CD4-positive, alpha-beta T cell treated with Interleukin-17A for 4 hours (primary cell): ENCODE measurements around the gene SLC10A1.
"Not testable (repeated sequence)": the region's sequence is repeated elsewhere in the genome, so short reads cannot be mapped to it uniquely, and the experiment has no call there.

Source experiments
- DNase-seq: peaks from one replicate; pipeline ENCODE4 v3.0.0-alpha.2; 2020; ENCODE audit warnings: mixed read lengths

The SLC10A1 gene

GRCh38 chr14:69796797-69797500 lies at the start of gene SLC10A1:
Gene SLC10A1, minus strand, starts transcription at chr14:69797241. Its CDS starts 86 bp downstream, at chr14:69797155.
- DNase-seq: no peak

GRCh38 chr14:69845787-69846186 lies 48.7 kb upstream of the SLC10A1 start:
- no peak for DNase-seq

- no peak for DNase-seq
Observed at GRCh38 chr14:69845050-69845581, 48.1 kb upstream of the SLC10A1 start.

DNA sequence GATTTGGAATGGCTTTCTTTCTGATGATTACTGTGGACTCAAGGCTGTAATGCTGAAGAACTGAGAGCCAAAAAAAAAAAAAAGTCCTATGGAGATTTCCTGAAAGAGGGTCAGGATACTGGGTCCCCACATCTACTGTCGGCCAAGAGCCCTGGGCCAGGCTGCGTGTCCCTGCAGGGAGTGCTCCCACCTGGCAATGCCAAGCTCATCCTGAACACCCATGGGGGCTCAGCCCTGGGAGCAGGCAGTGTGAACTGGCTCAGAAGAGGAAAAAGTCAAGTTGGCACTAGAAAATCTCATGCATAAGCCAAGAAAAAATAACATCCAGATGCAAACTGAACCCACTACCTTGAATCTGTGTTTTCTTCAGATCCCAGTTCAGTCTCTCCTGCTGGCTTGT lies 47.1 kb upstream of the SLC10A1 start:
- DNase-seq: no peak

GRCh38 chr14:69842686-69843420 lies 45.8 kb upstream of the SLC10A1 start:
- no peak for DNase-seq

- no peak for DNase-seq
Observed at GRCh38 chr14:69841656-69842055, 44.6 kb upstream of the SLC10A1 start.

DNA sequence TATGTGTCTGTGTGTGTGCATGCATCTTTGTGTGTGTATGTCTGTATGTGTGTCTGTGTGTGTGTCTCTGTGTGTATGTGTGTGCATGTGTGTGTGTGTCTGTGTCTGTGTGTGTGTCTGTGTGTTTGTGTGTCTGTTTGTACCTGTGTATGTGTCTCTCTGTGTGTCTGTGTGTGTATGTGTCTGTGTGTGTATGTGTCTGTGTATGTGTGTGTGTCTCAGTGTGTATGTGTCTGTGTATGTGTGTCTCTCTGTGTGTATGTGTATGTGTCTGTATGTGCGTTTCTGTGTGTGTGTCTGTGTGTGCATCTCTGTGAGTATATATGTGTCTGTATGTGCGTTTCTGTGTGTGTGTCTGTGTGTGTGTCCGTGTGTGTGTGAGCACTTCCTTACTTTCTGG lies 42.6 kb upstream of the SLC10A1 start:
- no peak for DNase-seq

- no peak for DNase-seq
Observed at GRCh38 chr14:69838881-69839416, 41.9 kb upstream of the SLC10A1 start.

DNA sequence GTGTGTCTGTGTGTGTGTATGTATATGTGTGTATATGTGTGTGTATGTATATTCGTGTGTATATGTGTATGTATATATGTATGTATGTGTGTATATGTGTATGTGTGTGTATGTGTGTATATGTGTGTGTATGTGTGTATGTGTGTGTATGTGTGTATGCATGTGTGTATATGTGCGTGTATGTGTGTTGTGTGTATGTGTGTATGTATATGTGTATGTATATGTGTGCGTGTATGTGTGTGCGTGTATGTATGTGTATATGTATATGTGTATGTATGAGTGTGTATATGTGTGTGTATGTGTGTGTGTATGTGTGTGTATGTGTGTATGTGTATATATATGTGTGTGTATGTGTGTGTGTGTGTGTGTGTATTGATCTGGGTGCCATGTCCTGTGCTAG lies 31.8 kb upstream of the SLC10A1 start:
- no peak for DNase-seq

DNA sequence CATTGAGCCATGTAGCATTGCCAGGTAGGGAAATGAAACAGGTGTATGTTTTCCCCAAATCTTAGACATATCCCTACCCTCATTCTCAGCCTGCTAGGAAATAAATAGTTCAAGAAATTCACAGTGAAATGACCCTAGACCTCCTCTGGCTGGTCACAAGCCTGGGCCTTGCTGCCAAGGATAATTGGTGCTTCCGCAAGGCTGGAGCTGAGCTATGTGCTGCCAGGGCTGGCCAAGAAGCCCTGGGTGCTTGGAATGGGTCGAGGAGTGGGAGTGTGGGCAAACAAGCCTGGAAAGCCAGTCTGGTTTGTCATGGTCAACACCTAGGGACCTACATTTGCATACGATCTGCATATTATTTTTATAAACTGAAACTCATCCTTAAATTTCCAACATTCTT lies 31.3 kb upstream of the SLC10A1 start:
- DNase-seq: no peak

DNA sequence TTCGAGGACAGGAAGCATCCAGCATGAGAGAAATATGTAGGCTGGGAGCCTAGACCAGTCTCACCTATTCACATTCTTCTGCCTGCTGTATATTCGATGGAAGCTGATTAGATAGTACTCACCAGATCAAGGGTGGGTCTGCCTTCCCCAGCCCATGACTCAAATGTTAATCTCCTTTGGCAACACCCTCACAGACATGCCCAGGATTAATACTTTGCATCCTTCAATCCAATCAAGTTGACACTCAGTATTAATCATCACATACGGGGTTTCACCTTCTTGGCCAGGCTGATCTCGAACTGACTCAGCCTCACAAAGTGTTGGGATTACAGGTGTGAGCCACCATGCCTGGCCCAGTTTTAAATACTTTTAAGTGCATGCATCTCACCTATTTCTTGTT lies 30.5 kb upstream of the SLC10A1 start:
- no peak for DNase-seq

DNA sequence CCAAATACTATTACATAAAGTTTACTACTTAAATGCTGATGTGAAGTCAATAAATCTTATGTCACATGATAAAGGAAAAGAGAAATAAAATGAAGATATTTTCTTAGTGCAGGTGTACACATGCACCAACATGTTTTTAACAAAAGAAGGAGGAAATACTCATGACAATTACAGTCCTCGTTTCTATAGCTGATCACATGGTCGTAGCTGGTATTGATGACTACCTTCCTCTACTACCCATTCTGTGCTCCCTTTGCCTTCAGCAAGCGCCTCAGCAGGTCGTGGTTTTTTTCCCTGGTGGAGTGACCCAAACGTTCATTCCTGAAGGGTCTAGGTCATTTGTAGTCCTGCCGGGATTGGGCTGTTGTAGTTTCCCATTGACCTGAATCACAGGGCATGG lies 25.4 kb upstream of the SLC10A1 start:
- DNase-seq: no peak

GRCh38 chr14:69820991-69821390 lies 23.9 kb upstream of the SLC10A1 start:
- DNase-seq: no peak

GRCh38 chr14:69819607-69820006 lies 22.6 kb upstream of the SLC10A1 start:
- DNase-seq: no peak

- peak; percentile 58 for DNase-seq
Observed at GRCh38 chr14:69818758-69819191, 21.7 kb upstream of the SLC10A1 start.

- DNase-seq: no peak
Observed at GRCh38 chr14:69816216-69816615, 19.2 kb upstream of the SLC10A1 start.

DNA sequence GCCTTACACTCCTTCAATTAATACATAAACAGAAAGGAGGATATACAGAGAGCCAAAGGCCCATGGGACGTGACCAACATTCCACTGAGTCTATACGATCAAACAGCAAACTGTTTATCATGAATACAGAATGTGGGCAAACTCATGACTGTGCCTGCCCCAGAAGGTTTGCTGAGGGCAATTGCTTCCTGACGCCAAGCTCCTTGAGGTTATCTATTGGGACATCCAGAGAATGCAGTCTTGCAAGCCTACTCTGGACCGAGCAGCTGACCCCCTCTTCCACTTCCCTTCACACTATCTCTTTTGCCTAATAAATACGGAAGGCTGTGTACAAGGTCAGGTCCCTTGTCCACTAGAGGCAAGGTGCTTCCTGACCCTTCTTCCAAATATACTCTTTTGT lies 18.5 kb upstream of the SLC10A1 start:
- DNase-seq: no peak

DNA sequence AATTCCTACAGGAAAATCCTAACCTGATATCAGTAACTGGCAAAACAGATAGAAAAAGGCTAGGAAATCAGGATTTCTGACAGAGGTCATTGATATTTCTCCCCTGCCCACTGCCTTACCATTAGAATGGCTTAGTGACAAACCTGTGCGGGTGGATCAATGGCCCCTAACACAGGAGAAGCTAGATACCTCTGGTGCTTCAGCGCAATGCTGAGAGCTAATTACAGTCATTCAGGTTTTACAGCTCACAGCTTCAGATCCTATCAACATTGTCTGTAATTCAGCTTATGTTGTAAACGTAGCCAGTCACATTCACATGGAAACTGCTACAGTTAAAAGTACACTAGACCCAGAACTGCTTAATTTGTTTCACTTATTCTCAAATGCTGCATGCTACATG lies 17.4 kb upstream of the SLC10A1 start:
- DNase-seq: no peak

DNA sequence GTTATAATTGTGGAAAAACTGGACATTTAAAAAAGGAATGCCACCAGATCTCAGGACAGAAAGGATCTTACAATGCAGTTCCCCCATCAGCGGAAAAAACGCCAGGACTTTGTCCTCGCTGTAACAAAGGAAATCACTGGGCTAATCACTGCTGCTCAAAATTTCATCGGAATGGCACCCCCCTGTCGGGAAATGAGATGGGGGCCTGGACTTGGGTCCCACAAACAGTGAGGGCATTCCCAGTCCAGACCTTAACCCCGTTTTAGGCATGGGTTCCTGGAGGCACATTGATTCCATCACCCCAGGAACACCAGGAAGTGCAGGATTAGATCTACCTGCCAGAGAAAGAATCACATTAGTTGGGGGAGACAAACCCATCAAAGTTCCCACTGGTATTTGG lies 16.3 kb upstream of the SLC10A1 start:
- DNase-seq: not testable (repeated sequence)

DNA sequence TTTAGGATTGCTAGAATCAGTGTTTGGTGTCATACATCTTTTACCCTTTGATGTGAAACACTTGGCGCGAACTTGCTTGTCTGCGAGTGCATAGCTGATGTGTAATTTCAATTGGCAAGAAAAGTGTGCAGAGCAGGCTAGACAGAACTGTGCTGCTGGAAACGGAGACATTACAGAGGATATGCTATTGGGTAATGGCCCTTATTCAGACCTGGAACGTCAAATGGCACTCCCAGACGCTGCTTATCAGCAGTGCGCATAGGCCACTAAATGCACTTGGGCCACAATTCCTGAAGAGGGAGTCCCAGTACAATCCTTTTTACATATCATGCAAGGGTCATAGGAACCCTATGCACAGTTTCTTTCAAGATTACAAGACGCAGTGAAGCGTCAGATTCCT lies 15.7 kb upstream of the SLC10A1 start:
- DNase-seq: no peak

DNA sequence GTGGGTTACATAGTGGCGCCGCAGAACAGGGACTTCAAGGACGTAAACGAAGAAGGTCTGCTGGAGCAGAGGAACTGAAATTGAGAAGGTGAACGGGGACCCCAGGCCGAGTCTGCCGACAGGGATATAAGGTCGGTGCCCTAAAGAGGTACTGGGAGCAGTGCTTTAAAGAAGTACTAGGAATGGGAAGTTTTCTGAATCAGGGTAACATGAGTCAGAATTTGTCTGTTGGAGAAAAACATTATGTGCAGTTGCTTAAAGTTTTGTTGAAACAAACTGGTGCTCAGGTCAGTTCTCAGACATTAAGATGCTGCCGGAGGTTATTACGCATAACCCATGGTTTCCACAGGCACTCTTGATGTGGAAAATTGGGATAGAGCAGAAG lies 14.8 kb upstream of the SLC10A1 start:
- no peak for DNase-seq

- DNase-seq: no peak
Observed at GRCh38 chr14:69811227-69811867, 14.3 kb upstream of the SLC10A1 start.
